ENCODE data around the gene KCNE3.
"Not testable (repeated sequence)": the region's sequence is repeated elsewhere in the genome, so short reads cannot be mapped to it uniquely, and the experiment has no call there.

Gene KCNE3

GRCh38 chr11:74443071-74443864, 24.1 kb downstream of the KCNE3 start:
- DNase-seq (ENCODE audit: low read depth in 2 of 2), result no peak

DNA sequence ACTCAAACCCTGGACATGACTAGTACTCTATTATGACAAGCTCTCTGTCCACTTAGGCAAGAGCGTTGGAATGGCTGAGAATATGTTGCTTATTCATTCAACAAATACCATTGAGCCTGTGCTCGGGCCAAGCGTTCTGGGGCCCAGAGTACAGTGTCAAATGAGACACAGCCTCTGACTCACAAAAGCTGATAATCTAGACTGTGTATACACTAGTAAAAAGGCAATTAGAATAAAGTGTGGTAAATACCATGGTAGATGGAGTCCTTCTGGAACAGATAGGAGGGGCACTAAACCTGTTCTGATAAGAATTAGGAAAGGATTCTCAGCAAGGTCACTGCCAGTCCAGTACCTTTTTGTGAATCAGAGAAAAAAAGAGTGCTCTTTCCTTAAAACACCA, 24.7 kb downstream of the KCNE3 start:
- DNase-seq (ENCODE audit: low read depth in 2 of 2), result no peak

DNA sequence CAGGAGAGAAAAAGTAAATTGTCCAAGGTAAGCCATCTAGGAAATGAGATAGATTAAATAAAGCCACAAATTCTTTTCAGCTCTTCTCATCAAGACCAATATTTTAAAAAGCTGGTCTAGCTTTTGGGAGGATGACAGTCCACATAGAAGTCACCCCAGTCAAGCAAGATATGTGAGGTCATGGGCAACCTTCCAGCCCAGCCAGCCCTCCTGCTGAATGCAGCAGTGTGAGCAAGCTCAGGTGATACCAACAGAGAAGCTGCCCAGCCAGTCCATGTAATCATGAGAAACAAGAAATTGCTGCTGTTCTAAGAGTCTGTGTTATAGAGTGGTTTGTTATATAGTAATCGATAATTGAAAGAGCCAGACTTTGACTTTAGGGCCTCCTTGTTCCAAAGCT, 28.7 kb downstream of the KCNE3 start:
- no peak for DNase-seq (ENCODE audit: low read depth in 2 of 2)

DNA sequence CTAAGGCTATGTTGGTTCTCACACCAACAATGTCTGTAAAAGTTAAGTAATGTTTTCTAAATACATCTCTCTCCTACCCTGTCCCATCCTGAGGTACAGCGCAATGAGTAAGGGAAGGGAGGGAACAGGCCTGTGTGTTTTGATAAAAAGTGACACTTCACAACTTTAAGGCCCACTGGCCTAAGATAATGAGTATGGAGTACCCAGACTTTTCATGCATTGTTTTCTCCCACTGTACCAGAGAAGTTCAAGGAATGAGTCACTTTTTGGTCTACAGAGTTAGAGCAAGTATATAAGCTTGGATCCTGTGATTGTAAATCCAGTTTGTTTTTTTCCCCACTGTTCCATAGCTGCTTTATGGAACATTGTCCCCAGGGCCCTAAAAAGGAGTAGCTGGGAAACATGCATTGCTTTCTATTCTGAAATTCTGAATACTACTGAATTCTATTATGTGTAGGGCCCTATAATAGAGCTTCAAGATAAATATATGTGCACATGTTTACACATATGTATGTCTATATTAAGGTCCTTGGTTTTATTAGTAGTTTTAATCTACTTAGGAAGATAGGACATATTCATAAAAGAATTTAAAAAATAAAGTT, 29.8 kb downstream of the KCNE3 start:
- no peak for DNase-seq (ENCODE audit: low read depth in 2 of 2)

- no peak for DNase-seq (ENCODE audit: low read depth in 2 of 2)
These were observed 32.8 kb downstream of the KCNE3 start for GRCh38 chr11:74434528-74434927.

DNA sequence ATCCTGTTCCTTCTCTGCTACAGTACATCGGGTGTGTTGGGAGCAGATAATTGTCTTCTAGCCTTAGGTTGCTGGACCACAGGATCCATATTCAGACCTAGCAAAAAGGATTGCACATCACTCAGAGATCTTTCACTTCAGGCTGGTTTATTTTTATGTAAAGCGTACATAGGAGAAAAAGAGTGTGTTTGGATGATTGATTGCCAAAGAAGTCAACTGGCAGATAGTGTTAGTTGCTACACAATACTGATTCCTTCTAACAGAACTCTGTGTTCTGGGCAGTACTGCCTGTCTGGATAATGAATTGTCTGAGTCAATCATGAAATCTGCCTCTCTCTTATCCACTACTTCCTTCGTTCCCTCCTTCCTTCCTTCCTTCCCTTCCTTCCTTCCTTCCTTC, 38.1 kb downstream of the KCNE3 start:
- no peak for DNase-seq (ENCODE audit: low read depth in 2 of 2)

DNA sequence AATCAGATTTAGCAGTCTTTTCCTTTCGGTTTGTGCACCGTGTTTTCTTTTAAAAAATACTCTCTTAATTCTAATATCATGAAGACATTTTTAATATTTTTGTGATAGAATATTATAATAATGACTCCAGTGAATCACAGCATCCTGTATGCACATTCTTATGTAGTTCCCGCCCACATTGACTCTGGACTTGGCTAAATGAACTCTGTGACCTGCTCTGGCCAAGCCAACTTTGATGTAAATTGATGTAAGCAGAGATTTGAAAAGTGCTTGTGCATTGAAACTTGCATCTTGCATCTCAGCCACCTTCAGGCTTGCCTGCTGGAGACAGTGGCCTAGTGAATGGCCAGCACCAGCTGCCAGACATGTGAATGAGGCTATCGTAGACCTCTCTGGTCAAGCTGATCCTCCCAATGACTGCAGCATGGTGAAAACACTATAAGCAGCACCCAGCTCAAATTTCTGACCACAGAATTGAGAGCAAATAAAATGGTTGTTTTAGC, 39.9 kb downstream of the KCNE3 start:
- DNase-seq (ENCODE audit: low read depth in 2 of 2), result no peak

- no peak for DNase-seq (ENCODE audit: low read depth in 2 of 2)
These were observed 42.2 kb downstream of the KCNE3 start for GRCh38 chr11:74425100-74425499.

DNA sequence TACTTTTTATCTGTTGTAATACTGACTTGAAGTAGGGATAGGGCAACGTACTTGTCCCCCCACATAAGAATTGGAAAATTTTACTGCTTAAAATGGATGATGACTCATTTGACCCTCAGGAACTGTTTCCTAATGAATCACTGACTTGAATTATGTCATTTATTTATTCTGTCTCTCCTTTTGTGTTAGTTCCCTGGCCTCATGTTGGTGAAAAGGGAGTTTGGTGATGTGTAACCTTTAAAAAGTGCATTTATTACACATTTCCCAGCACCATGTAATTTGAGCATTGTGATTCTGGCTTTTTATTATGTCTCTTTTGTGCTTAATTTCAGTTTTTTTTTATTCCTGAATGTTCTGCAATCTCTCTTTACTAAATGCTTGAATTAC, 48.8 kb downstream of the KCNE3 start:
- no peak for DNase-seq (ENCODE audit: low read depth in 2 of 2)

DNA sequence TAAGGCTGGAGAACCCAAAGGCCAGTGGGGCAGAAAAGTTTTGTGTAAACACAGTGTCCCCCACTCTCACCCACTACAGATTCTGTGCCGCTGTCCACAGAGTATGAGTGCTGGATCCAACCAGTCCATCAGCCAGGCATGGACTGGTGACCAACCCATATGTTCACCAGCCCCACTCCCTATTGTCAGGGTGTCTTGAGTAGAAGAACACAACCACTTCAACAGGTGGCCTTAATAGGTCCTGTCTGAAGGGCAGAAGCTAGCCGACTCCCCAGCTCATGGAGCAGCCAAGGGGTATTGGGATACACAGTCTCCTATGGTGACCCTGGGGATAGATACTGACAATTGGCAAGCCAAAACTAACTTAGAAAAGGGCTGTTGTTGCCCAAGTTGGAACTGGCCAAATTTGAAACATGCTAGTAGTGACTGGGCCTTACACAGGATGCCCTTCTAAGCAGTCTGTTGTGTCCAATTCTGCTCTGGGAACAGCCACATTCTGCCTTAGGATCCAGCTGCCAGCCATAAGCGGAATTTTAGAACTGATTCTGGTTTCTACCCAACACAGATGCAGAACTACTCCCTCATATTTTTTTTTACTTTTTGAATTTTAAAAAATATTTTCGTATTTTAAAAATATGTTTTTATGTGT, 49.4 kb downstream of the KCNE3 start:
- DNase-seq (ENCODE audit: low read depth in 2 of 2), result no peak

GRCh38 chr11:74417379-74417804, 50.0 kb downstream of the KCNE3 start:
- no peak for DNase-seq (ENCODE audit: low read depth in 2 of 2)

- DNase-seq (ENCODE audit: low read depth in 2 of 2), result not testable (repeated sequence)
These were observed 50.4 kb downstream of the KCNE3 start for GRCh38 chr11:74416974-74417373.

DNA sequence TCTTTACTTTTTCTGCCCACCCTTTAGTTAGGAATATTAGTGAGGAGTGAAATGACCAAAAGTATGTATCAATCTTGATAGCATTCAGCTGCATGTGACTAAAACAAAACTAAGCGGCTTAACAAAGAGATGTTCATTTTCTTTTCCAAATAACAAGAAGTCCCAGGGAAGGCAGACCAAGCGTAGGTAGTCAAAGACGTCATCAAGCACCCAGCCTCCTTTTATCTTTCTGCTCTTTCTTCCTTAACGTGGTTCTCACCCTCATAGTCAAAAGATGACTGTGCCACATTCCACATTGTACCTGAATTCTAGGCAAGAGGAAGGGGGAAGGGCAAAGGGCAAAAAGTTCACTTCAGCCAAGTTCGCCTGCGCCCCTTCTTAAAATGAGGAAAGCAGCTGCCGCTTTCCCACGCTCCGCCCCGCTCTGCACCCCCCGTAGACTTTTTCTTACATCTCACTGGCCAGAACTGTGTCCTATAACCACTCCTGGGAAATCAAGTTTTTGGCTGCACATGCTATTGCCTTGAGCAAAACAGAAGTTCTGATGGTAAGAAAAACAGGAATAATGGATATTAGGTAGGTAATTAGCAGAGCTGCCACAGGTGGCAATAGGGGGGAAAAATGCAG, 54.5 kb downstream of the KCNE3 start:
- DNase-seq (ENCODE audit: low read depth in 2 of 2), result no peak

- DNase-seq (ENCODE audit: low read depth in 2 of 2), result no peak
These were observed 55.0 kb downstream of the KCNE3 start for GRCh38 chr11:74412321-74412720.

DNA sequence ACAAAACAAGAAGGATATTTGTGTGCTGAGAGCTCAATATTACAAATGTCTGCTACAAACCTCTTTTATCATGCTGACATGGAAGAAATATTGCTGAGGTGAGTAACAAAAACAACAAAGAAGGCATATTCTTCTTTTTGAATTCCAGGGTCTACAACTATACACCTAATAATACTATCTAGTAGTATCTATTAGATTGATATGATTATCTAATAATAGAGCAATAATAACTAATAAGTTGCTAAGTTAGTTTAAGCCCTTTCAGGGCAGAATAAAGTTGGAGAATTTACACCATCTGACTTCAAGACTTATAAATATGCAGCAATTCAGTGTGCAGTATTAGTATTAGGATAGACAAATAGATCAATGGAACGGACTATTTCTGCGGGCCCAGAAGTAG, 57.7 kb downstream of the KCNE3 start:
- DNase-seq (ENCODE audit: low read depth in 2 of 2), result no peak

All from activated CD8-positive, alpha-beta memory T cell treated with anti-CD3 and anti-CD28 coated beads for 4 hours (primary cell).